KMS-11 (cell line): ENCODE data around the gene NAV2.

Experiments
- H2AFZ ChIP-seq: fragments of 200-600 bp; sonication (generic); 2 replicates; pipeline ENCODE4 v1.6.1; 2016; ENCODE audit warnings: antibody characterized with exemption, mixed run types, low read depth
- H3K27ac ChIP-seq: fragments of 200-600 bp; sonication (generic); 2 replicates; pipeline ENCODE4 v1.6.1; 2016; ENCODE audit warnings: mild to moderate bottlenecking, mixed run types
- H3K27me3 ChIP-seq: fragments of 200-600 bp; sonication (generic); 2 replicates; pipeline ENCODE4 v1.6.1; 2017; ENCODE audit warnings: mild to moderate bottlenecking, low read depth, mixed run types, moderate library complexity; ENCODE audit not compliant: insufficient read depth
- H3K36me3 ChIP-seq: fragments of 200-600 bp; sonication (generic); 2 replicates; pipeline ENCODE4 v1.6.1; 2017; ENCODE audit warnings: mild to moderate bottlenecking, mixed run types; ENCODE audit not compliant: insufficient read depth
- H3K4me1 ChIP-seq: fragments of 200-600 bp; sonication (generic); 2 replicates; pipeline ENCODE4 v1.6.1; 2016; ENCODE audit warnings: mild to moderate bottlenecking, low read depth, mixed run types; ENCODE audit not compliant: poor library complexity, severe bottlenecking
- H3K4me2 ChIP-seq: fragments of 200-600 bp; sonication (generic); 2 replicates; pipeline ENCODE4 v1.7.0; 2016; ENCODE audit warnings: mild to moderate bottlenecking, mixed run types
- H3K4me3 ChIP-seq: fragments of 200-600 bp; sonication (generic); IDR thresholded peaks from 2 replicates; pipeline ENCODE4 v1.6.1; 2017; ENCODE audit warnings: low read depth, low read length, mixed read lengths; ENCODE audit not compliant: insufficient read depth
- H3K79me2 ChIP-seq: fragments of 200-600 bp; sonication (generic); 2 replicates; pipeline ENCODE4 v1.6.1; 2016; ENCODE audit warnings: low read depth, mixed run types; ENCODE audit not compliant: insufficient read depth
- H3K9ac ChIP-seq: fragments of 200-600 bp; sonication (generic); 2 replicates; pipeline ENCODE4 v1.6.1; 2016; ENCODE audit warnings: mild to moderate bottlenecking, mixed run types
- H4K20me1 ChIP-seq: fragments of 200-600 bp; sonication (generic); 2 replicates; pipeline ENCODE4 v1.6.1; 2016; ENCODE audit warnings: mild to moderate bottlenecking, mixed run types; ENCODE audit not compliant: insufficient read depth
- TF ChIP-seq, protein P1 (sequence below): fragments of 200-600 bp; sonication (generic); conservative IDR thresholded peaks from 2 replicates; pipeline ENCODE4 v1.6.1; 2017; ENCODE audit warnings: low read depth, mild to moderate bottlenecking, antibody characterized with exemption, low read length, moderate library complexity, mixed read lengths

The NAV2 gene

DNA sequence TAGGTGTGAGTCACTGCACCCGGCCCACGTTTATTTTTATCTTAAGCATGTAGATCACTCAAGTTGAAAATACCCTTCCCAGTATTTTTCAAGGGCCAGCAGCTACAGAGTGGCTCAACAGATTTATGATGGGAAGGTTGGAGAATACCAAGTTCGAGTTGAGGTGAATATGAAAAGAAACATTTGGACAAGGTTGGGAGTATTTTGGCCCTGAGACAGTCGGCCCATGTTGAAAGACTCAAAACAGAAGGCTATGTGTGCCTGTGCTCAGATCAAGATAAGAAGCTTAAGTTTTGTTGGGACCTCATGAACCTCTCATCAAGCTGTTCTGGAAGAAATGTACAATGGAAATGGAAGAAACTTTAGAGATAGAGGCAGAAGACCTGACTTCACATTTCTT is 248.6 kb downstream of the NAV2 start:
- Histone ChIP-seq H3K79me2 (no peaks in the 10 kb centered on the region), H3K27ac (no peak overlapping the region), H3K36me3 (no peaks in the 10 kb centered on the region)

DNA sequence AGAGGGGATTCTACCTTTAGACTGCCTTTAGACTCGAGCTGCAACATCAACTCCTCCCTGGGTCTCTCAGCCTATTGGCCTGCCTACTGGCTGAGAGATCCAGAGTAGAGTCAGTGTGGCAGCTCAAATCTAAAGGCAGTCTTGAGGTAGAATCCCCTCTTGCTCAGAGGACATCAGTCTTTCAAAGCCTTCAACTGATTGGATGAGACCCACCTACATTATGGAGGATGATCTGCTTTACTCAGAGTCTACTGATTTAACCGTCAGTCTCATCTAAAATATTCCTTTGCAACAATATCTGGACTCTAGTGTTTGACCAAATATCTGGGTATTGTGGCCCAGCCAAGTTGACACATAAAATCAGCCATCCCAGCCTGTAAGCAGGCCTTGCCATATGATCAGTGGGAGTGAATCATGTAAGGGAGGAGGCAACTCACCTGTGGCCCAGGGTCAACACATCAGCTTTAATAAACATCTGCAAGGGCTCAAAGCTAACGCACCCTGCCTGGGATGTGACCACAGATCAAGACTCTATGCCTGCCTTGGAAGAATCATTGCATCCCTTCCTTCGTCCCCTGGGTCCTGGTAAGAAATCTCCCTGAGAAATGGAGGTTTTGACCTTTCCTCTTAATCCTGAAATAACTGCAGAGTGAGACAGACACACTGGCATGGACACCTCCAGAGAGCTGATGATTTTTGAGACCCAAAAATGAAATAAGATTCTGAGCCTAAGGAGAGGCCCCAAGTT is 249.6 kb downstream of the NAV2 start:
- no peak overlapping the region for H3K9ac ChIP-seq
- H3K4me3 ChIP-seq = no peak overlapping the region
- TF ChIP-seq, protein P1, sequence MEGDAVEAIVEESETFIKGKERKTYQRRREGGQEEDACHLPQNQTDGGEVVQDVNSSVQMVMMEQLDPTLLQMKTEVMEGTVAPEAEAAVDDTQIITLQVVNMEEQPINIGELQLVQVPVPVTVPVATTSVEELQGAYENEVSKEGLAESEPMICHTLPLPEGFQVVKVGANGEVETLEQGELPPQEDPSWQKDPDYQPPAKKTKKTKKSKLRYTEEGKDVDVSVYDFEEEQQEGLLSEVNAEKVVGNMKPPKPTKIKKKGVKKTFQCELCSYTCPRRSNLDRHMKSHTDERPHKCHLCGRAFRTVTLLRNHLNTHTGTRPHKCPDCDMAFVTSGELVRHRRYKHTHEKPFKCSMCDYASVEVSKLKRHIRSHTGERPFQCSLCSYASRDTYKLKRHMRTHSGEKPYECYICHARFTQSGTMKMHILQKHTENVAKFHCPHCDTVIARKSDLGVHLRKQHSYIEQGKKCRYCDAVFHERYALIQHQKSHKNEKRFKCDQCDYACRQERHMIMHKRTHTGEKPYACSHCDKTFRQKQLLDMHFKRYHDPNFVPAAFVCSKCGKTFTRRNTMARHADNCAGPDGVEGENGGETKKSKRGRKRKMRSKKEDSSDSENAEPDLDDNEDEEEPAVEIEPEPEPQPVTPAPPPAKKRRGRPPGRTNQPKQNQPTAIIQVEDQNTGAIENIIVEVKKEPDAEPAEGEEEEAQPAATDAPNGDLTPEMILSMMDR = no peak
- no peaks in the 10 kb centered on the region for H4K20me1 ChIP-seq
- no peaks in the 10 kb centered on the region for H3K79me2 ChIP-seq
- no peak overlapping the region for H3K4me2 ChIP-seq
- no peaks in the 10 kb centered on the region for H3K4me1 ChIP-seq
- H3K27ac ChIP-seq = no peak overlapping the region
- H2AFZ ChIP-seq = no peak overlapping the region
- H3K27me3 ChIP-seq = no peaks in the 10 kb centered on the region
- H3K36me3 ChIP-seq = no peaks in the 10 kb centered on the region

More for the DNA sequence above, 248.6 kb downstream of the NAV2 start:
- Histone ChIP-seq H2AFZ (no peak overlapping the region), H3K27me3 (no peaks in the 10 kb centered on the region), H3K4me3 (no peak overlapping the region), H3K9ac (no peak overlapping the region), H3K4me1 (no peaks in the 10 kb centered on the region), H4K20me1 (no peaks in the 10 kb centered on the region), H3K4me2 (no peak overlapping the region)
- TF ChIP-seq, protein P1 = no peak

DNA sequence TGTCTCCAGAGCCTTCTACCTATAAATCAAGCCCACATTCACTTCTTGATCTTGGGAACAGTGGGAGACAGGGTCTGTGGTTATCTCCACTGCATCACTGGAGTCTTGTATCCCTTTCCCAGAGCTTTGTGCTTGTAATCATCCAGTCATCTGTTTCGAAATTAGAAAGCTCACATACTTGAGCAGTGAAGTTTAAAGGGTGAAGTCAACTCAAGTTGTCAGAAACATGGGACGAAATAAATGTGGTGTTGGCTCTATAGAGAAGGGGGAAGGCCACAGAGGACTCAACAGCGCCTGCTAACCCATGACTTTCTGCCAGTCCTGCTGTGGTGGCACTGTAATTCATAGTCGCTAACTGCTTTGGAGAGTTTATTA is 250.2 kb downstream of the NAV2 start:
- TF ChIP-seq, protein P1 = no peak
- H2AFZ ChIP-seq = no peak overlapping the region
- no peak overlapping the region for H3K9ac ChIP-seq
- H4K20me1 ChIP-seq = no peaks in the 10 kb centered on the region
- no peaks in the 10 kb centered on the region for H3K4me1 ChIP-seq
- no peaks in the 10 kb centered on the region for H3K27me3 ChIP-seq
- no peak overlapping the region for H3K4me3 ChIP-seq
- H3K36me3 ChIP-seq = no peaks in the 10 kb centered on the region
- H3K27ac ChIP-seq = no peak overlapping the region
- H3K79me2 ChIP-seq = no peaks in the 10 kb centered on the region
- H3K4me2 ChIP-seq = no peak overlapping the region

DNA sequence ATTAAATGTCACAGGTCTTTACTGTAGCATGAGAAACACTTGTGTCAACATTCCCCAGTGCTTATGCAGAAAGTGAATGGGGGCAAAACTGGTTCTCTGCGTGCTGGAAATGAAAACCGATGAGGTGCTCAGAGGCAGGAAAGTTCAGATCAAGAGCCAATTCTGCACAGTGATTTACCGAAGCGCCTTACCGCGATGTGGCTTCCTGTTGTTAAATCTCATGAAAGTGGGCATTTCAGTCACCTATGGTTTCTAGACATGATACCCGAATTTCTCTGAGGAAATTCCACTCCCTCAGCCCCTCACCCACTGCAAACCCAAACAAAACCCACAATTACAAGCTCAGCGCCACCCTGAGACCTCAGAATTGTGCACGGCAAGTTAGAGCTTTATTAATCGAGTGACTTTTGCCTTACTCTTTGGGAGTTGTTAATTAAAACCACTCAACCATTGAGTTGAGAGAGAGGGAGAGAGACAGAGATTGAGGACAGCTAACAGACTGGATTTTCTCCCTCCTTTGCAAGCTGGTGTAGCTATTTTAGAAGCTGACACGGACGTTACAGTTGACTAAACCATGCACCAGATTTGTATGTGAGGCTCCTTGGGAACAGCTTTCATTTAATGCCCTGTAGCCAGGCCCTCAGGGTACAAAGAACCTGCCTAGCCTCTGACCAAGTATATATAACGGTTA is 251.2 kb downstream of the NAV2 start:
- H3K79me2 ChIP-seq = no peaks in the 10 kb centered on the region
- no peak overlapping the region for H3K4me3 ChIP-seq
- no peak overlapping the region for H3K4me2 ChIP-seq

More for the DNA sequence above, 251.2 kb downstream of the NAV2 start:
- no peaks in the 10 kb centered on the region for H3K36me3 ChIP-seq
- H3K9ac ChIP-seq = no peak overlapping the region
- TF ChIP-seq, protein P1 = no peak
- no peaks in the 10 kb centered on the region for H4K20me1 ChIP-seq
- H3K27me3 ChIP-seq = no peaks in the 10 kb centered on the region
- H3K4me1 ChIP-seq = peaks cover 5% of the 10 kb centered on the region
- H3K27ac ChIP-seq = no peak overlapping the region
- no peak overlapping the region for H2AFZ ChIP-seq
